Progenitor cell of endocrine pancreas (in vitro differentiated cells): Measurements from ENCODE around the gene GAS1. TPM values are rescaled to one million over a fixed set of nuclear protein-coding genes. Genes with fewer than 3 reads are reported as not detected.

Source experiments
- DNase-seq: peaks from one replicate; pipeline ENCODE4 v3.0.0; 2021; ENCODE audit warnings: low spot score; ENCODE audit not compliant: unreplicated experiment
- H3K27ac Mint-ChIP-seq: 2 replicates; pipeline ENCODE4 v1.8.0; 2021; ENCODE audit warnings: mild to moderate bottlenecking, moderate library complexity, mixed read lengths
- H3K27me3 Mint-ChIP-seq: 2 replicates; pipeline ENCODE4 v1.8.0; 2021; ENCODE audit warnings: mixed read lengths
- H3K36me3 Mint-ChIP-seq: 2 replicates; pipeline ENCODE4 v1.8.0; 2022; ENCODE audit warnings: mixed read lengths; ENCODE audit not compliant: insufficient read depth
- H3K4me1 Mint-ChIP-seq: 2 replicates; pipeline ENCODE4 v1.8.0; 2021; ENCODE audit warnings: low read depth, mixed read lengths
- H3K4me3 Mint-ChIP-seq: 2 replicates; pipeline ENCODE4 v1.8.0; 2021; ENCODE audit warnings: low read depth, mild to moderate bottlenecking, moderate library complexity, mixed read lengths
- H3K9me3 Mint-ChIP-seq: 2 replicates; pipeline ENCODE4 v1.8.0; 2021; ENCODE audit warnings: low read depth, mixed read lengths
- total RNA-seq: library from RNA; stranded (reverse); gene quantifications from 2 replicates; pipeline ENCODE4 v1.2.1, GENCODE V29; 2021
- TF ChIP-seq, protein P1 (sequence below): fragments of 200-600 bp; sonication (generic); IDR thresholded peaks from one replicate; pipeline ENCODE4 v1.5.0; 2021; ENCODE audit warnings: antibody characterized with exemption, mild to moderate bottlenecking; ENCODE audit not compliant: unreplicated experiment

Gene GAS1
- total RNA-seq, 1 donor from 2014 or later, result 4.0 TPM

GRCh38 chr9:86941197-86941596 is 6.1 kb downstream of the GAS1 start:
- TF ChIP-seq, protein P1, sequence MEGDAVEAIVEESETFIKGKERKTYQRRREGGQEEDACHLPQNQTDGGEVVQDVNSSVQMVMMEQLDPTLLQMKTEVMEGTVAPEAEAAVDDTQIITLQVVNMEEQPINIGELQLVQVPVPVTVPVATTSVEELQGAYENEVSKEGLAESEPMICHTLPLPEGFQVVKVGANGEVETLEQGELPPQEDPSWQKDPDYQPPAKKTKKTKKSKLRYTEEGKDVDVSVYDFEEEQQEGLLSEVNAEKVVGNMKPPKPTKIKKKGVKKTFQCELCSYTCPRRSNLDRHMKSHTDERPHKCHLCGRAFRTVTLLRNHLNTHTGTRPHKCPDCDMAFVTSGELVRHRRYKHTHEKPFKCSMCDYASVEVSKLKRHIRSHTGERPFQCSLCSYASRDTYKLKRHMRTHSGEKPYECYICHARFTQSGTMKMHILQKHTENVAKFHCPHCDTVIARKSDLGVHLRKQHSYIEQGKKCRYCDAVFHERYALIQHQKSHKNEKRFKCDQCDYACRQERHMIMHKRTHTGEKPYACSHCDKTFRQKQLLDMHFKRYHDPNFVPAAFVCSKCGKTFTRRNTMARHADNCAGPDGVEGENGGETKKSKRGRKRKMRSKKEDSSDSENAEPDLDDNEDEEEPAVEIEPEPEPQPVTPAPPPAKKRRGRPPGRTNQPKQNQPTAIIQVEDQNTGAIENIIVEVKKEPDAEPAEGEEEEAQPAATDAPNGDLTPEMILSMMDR, result no peak
- H3K27me3 Mint-ChIP-seq, result peaks cover 44% of the 10 kb centered on the region
- no peaks in the 10 kb centered on the region for H3K36me3 Mint-ChIP-seq
- H3K27ac Mint-ChIP-seq, result no peak overlapping the region
- peaks cover 26% of the 10 kb centered on the region for H3K4me1 Mint-ChIP-seq
- H3K4me3 Mint-ChIP-seq, result no peak overlapping the region
- DNase-seq, result no peak
- H3K9me3 Mint-ChIP-seq, result no peaks in the 10 kb centered on the region

- H3K27ac Mint-ChIP-seq, result no peak overlapping the region
- no peaks in the 10 kb centered on the region for H3K36me3 Mint-ChIP-seq
- H3K4me1 Mint-ChIP-seq, result peaks cover 26% of the 10 kb centered on the region
- DNase-seq, result no peak
- TF ChIP-seq, protein P1, result no peak
- H3K9me3 Mint-ChIP-seq, result no peaks in the 10 kb centered on the region
- H3K27me3 Mint-ChIP-seq, result peaks cover 44% of the 10 kb centered on the region
- H3K4me3 Mint-ChIP-seq, result no peak overlapping the region
Measured at GRCh38 chr9:86940774-86941173, 6.5 kb downstream of the GAS1 start.

- TF ChIP-seq, protein P1, result no peak
- no peaks in the 10 kb centered on the region for H3K9me3 Mint-ChIP-seq
Measured at GRCh38 chr9:86939891-86940290, 7.4 kb downstream of the GAS1 start.

GRCh38 chr9:86939321-86939720 is 8.0 kb downstream of the GAS1 start:
- DNase-seq, result no peak
- Mint-ChIP-seq H3K4me1 (peaks cover 22% of the 10 kb centered on the region), H3K9me3 (no peaks in the 10 kb centered on the region), H3K36me3 (no peaks in the 10 kb centered on the region), H3K27ac (no peak overlapping the region), H3K27me3 (peaks cover 34% of the 10 kb centered on the region), H3K4me3 (no peak overlapping the region)
- TF ChIP-seq, protein P1, result no peak

More at GRCh38 chr9:86939891-86940290, 7.4 kb downstream of the GAS1 start:
- H3K27ac Mint-ChIP-seq, result no peak overlapping the region
- H3K36me3 Mint-ChIP-seq, result no peaks in the 10 kb centered on the region
- H3K27me3 Mint-ChIP-seq, result peaks cover 38% of the 10 kb centered on the region
- H3K4me3 Mint-ChIP-seq, result no peak overlapping the region
- DNase-seq, result no peak
- peaks cover 22% of the 10 kb centered on the region for H3K4me1 Mint-ChIP-seq

- TF ChIP-seq, protein P1, result no peak
- Mint-ChIP-seq H3K36me3 (no peaks in the 10 kb centered on the region), H3K4me3 (no peak overlapping the region), H3K4me1 (peaks cover 17% of the 10 kb centered on the region), H3K9me3 (peaks cover 4% of the 10 kb centered on the region), H3K27ac (no peak overlapping the region), H3K27me3 (peaks cover 33% of the 10 kb centered on the region)
- DNase-seq, result no peak
Measured at GRCh38 chr9:86938780-86939179, 8.5 kb downstream of the GAS1 start.
